Astrocyte of the cerebellum (primary cell): ENCODE results near the gene RPIA.
A peak's percentile ranks its signal among the peaks of the same experiment; 100 is the strongest.

ENCODE experiments used
- DNase-seq: peaks from one replicate; pipeline ENCODE4 v3.0.0-alpha.2; 2011; ENCODE audit warnings: low read depth
- H3K4me3 ChIP-seq: 2 replicates; pipeline ENCODE4 v1.5.1; 2011; ENCODE audit warnings: mild to moderate bottlenecking, low read depth, low read length, moderate library complexity
- CTCF ChIP-seq: IDR thresholded peaks from 2 replicates; pipeline ENCODE4 v1.5.1; 2012; ENCODE audit warnings: low read length, low read depth, moderate library complexity, mild to moderate bottlenecking; ENCODE audit errors: missing control alignments
- in situ Hi-C: cut with HindIII; loops from 2 replicates; pipeline ENCODE4 v1.10.0; 2017; ENCODE audit warnings: low sequenced_read_pairs

Gene RPIA

DNA sequence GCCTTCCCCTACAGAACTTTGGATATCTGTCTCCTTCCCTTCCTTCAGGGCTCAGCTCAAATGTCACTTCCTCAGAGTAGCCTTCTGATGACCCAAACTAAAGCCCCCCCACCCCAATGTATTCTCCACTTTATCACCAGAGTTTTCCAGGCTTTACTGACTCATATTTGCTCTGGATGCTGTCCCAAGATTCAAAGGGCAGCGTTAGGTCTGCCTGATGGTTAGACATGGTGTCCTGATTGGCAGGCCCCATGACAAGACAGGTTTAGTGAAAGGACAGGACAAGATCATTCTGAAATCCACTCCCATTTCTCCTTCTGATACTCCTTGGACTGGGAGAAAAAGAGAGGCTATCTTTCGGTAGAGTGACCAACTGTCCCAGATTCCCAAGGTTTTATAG is 22.6 kb upstream of the RPIA start:
- no peak overlapping the region for H3K4me3 ChIP-seq
- in situ Hi-C loops = no loop called here
- DNase-seq = no peak
- no peak for TF ChIP-seq CTCF

DNA sequence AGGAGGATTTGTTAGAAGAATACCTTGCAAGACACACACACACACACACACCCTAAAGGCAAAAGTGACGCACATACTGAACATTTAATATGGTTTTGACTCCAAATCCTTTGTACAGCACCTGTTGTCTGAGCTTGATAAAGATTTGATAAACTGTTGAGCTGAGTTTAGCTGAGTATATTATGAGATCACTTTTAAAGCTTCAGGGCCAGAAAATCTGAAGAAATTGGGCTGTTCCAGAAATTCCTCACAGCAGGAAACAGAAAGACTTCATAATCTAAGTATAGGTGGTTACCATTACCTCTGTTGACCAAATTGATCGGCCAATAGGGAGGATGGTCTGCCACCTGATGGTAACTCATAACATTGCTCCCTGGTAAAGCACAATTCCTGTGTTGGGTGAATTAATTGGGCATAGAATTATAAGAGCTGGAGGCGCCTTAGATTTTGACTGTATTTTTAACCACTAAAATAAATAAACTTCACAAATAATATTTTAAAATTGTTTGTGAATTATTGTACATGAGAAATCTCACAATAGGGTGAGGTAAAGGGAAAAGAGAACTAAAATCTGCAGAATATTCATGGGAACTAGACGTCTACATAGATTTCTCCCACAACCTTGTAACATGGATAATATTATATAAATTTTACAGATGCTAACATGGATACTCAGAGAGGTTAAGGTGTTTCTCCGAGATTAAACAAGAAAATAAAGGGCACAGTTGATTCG is 21.8 kb upstream of the RPIA start:
- DNase-seq = peak; percentile 28
- in situ Hi-C loops = loop anchor here (5.0 kb wide), 1 partner anchor 92 kb away; no protein-coding TSS in a partner anchor
- TF ChIP-seq CTCF = peak; percentile 73
- no peak overlapping the region for H3K4me3 ChIP-seq

GRCh38 chr2:88671786-88672427 is 19.6 kb upstream of the RPIA start:
- in situ Hi-C loops = loop anchor here (5.0 kb wide), 1 partner anchor 95 kb away; no protein-coding TSS in a partner anchor

DNA sequence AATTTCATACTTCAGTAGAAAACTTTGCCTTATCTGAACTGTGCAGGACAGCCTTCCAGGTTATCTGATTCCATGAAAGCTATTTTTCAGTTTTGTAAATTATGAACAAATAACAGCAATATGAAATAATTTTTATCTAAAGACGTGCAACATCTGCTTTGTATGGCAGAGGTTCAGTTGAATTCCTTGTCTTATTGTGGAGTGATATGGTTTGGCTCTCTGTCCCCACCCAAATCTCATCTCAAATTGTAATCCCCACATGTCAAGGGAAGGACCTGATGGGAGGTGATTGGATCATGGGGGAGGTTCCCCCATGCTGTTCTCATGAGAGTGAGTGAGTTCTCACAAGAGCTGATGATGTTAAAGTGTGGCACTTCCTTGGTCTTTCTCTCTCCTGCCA is 18.1 kb upstream of the RPIA start:
- TF ChIP-seq CTCF = no peak
- H3K4me3 ChIP-seq = no peak overlapping the region
- DNase-seq = no peak
- in situ Hi-C loops = loop anchor here (5.0 kb wide), 1 partner anchor 96 kb away; no protein-coding TSS in a partner anchor

More at GRCh38 chr2:88671786-88672427, 19.6 kb upstream of the RPIA start:
- peak; percentile 85 for TF ChIP-seq CTCF
- no peak overlapping the region for H3K4me3 ChIP-seq
- DNase-seq = peak; percentile 24

- TF ChIP-seq CTCF = no peak
- in situ Hi-C loops = no loop called here
- no peak for DNase-seq
- no peak overlapping the region for H3K4me3 ChIP-seq
Measured at GRCh38 chr2:88680266-88680902, 11.1 kb upstream of the RPIA start.

DNA sequence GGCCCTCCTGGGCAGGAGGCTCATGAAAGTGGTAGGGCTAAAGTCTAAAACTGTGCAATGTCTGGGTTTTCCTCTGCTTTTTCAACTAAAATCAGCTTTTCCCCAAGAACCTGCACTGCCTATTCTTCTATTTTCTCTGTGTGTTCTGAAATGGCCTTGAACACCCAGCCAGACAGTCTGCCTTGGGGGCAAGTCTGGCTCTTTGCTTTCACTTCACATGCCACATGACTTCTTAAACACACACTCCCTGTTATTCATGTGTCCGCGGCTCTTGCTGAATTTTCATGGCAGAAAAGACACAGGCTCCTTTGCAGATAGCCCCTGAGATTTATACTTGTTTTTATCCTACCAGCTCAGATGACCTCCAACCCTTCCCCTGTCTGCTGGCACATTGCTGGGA is 10.6 kb upstream of the RPIA start:
- DNase-seq = no peak
- no peak for TF ChIP-seq CTCF
- in situ Hi-C loops = no loop called here
- H3K4me3 ChIP-seq = no peak overlapping the region
